Peyer's patch (tissue), 4 donors: ENCODE results near the gene KIAA1671. TPM values are rescaled to one million over a fixed set of nuclear protein-coding genes. Genes with fewer than 3 reads are reported as not detected.
A peak's percentile ranks its signal among the peaks of the same experiment; 100 is the strongest.

Experiments used
- DNase-seq, 3 donors: peaks; one replicate each; pipeline ENCODE4 v3.0.0-alpha.2; 2017 to 2019
- H3K27ac ChIP-seq, 4 donors: fragments of 200-600 bp; sonication (generic); one replicate each; pipeline ENCODE4 v1.5.1; 2016 to 2019
- H3K27me3 ChIP-seq, 2 donors: fragments of 200-600 bp; sonication (generic); one replicate each; pipeline ENCODE4 v1.5.1; 2019
- H3K36me3 ChIP-seq, 3 donors: fragments of 200-600 bp; sonication (generic); one replicate each; pipeline ENCODE4 v1.5.1; 2016 to 2019
- H3K4me1 ChIP-seq, 4 donors: fragments of 200-600 bp; sonication (generic); one replicate each; pipeline ENCODE4 v1.5.1; 2016 to 2019
- H3K4me3 ChIP-seq, 4 donors: fragments of 200-600 bp; sonication (generic); 1 replicate in 3 of 4; 2 replicates in 1 of 4; pipeline ENCODE4 v1.5.1; 2016 to 2019; ENCODE audit warnings: mild to moderate bottlenecking in 1 of 4
- H3K9me3 ChIP-seq, 4 donors: fragments of 200-600 bp; sonication (generic); one replicate each; pipeline ENCODE4 v1.5.1; 2016 to 2019; ENCODE audit warnings: mild to moderate bottlenecking in 1 of 4
- POLR2A ChIP-seq, 2 donors: fragments of 450-650 bp; IDR thresholded peaks; one replicate each; pipeline ENCODE4 v1.5.1; 2017; ENCODE audit warnings: antibody characterized with exemption in 2 of 2, mild to moderate bottlenecking in 2 of 2, moderate library complexity in 2 of 2
- total RNA-seq, 4 donors: library from RNA; depleted of rRNA; stranded (reverse); fragments of >200 nt; gene quantifications; one replicate each; pipeline ENCODE4 v1.1.0, GENCODE V29; 2016
- TF ChIP-seq, protein P1 (sequence below), 6 experiments: fragments of 450-650 bp in 4 of 6; fragments of 200-600 bp in 2 of 6; sonication (generic) in 1 of 6; IDR thresholded peaks; one replicate each; pipeline ENCODE4 v1.5.1; 2017 to 2019; ENCODE audit warnings: antibody characterized with exemption in 6 of 6, mild to moderate bottlenecking in 3 of 6, moderate library complexity in 1 of 6

KIAA1671 gene
- total RNA-seq, 4 donors from 2014 or later: 41.3 to 149 (median 113) TPM

DNA sequence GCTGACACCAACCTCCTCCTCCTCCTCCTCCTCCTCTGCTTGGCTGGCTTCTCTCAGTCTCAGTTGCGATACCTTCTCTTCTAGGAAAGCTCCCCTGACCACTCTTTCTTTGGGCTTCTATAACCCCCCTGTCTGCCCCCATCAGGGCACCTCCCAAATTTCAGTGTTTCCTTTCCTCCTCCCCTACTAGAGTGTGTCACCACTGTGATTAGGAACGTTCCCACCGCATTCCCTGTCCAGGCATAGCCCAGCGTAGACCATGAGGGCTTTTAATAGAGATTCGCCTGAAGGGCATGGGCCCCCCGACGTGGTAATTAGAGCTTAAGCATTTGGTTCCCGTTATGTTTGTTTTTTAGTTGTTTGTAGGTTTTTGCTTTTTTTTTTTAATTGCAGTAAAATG lies 65.5 kb downstream of the KIAA1671 start:
- H3K4me3 ChIP-seq: no peak overlapping the region
- H3K27ac ChIP-seq: no peak overlapping the region
- no peaks in the 10 kb centered on the region for H3K27me3 ChIP-seq
- peaks cover 0 to 20% (median 0%) of the 10 kb centered on the region in 4 donors for H3K4me1 ChIP-seq
- H3K36me3 ChIP-seq: peaks cover 0 to 6% (median 0%) of the 10 kb centered on the region in 3 donors
- DNase-seq: no peak
- TF ChIP-seq, protein P1, sequence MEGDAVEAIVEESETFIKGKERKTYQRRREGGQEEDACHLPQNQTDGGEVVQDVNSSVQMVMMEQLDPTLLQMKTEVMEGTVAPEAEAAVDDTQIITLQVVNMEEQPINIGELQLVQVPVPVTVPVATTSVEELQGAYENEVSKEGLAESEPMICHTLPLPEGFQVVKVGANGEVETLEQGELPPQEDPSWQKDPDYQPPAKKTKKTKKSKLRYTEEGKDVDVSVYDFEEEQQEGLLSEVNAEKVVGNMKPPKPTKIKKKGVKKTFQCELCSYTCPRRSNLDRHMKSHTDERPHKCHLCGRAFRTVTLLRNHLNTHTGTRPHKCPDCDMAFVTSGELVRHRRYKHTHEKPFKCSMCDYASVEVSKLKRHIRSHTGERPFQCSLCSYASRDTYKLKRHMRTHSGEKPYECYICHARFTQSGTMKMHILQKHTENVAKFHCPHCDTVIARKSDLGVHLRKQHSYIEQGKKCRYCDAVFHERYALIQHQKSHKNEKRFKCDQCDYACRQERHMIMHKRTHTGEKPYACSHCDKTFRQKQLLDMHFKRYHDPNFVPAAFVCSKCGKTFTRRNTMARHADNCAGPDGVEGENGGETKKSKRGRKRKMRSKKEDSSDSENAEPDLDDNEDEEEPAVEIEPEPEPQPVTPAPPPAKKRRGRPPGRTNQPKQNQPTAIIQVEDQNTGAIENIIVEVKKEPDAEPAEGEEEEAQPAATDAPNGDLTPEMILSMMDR (IDR thresholded peaks at IDR 0.05): no peak
- no peak for TF ChIP-seq POLR2A (IDR thresholded peaks at IDR 0.05)
- no peaks in the 10 kb centered on the region for H3K9me3 ChIP-seq

DNA sequence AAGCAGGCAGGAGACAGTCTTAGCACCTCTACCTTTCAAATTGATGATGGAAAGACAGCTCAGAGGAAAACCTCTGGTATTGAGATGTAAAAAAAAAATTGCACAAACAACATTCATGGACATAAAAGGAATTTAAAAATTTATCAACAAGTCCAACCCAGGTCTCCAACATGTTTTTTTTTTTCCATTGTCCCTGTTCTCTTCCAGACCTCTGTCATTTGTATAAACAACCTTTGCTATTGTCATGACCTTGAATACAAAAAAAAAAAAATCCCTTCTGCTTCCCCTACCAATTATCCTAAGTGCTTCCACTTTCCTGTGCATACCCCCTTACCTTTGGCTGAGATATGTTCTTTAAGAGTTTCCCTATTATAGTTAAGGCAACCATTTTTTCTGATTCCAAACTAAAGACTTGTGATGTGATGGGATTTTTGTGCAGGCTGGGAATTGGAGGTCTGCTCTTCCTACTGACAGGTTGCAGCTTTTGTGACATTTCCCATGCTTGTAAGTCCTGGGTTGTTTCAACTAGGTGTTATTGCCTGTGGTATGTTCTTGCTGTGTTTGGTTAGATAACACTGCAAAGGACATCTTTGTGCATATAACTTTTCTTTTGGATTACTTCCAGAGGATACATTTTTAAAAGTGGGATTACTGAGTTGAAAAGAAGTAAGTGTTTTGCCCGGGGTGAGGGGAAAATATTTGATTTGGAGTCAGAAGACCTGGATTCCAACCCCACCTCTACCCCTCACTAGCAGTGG lies 67.1 kb downstream of the KIAA1671 start:
- Histone ChIP-seq H3K27me3 (no peaks in the 10 kb centered on the region), H3K36me3 (peaks cover 0 to 6% (median 0%) of the 10 kb centered on the region in 3 donors), H3K27ac (no peak overlapping the region), H3K4me3 (no peak overlapping the region), H3K4me1 (peaks cover 0 to 7% (median 0%) of the 10 kb centered on the region in 4 donors), H3K9me3 (no peaks in the 10 kb centered on the region)
- TF ChIP-seq, protein P1 (IDR thresholded peaks at IDR 0.05): no peak
- TF ChIP-seq POLR2A (IDR thresholded peaks at IDR 0.05): no peak
- no peak for DNase-seq

DNA sequence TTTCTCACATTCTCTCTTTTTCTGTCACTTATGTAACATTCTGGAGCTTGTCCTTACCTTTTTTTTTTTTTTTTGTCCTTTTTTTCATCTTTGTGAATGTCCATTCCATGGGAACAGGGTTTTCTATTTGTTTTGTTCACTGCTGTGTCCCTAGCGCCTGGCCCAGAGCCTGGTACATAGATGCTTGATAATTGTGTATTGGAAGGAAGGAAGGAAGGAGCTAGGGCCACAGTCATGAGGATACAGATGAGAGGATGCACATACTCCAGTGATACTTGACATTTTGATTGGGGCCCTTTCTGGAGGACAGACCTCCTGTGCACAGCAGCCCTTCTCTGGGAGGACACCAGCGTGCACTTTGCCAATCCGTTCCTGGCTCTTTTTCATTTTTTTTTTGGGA lies 68.9 kb downstream of the KIAA1671 start:
- TF ChIP-seq, protein P1 (IDR thresholded peaks at IDR 0.05): no peak
- no peak for TF ChIP-seq POLR2A (IDR thresholded peaks at IDR 0.05)
- Histone ChIP-seq H3K27ac (no peak overlapping the region), H3K36me3 (peaks cover 0 to under 1% (median 0%) of the 10 kb centered on the region in 3 donors)

DNA sequence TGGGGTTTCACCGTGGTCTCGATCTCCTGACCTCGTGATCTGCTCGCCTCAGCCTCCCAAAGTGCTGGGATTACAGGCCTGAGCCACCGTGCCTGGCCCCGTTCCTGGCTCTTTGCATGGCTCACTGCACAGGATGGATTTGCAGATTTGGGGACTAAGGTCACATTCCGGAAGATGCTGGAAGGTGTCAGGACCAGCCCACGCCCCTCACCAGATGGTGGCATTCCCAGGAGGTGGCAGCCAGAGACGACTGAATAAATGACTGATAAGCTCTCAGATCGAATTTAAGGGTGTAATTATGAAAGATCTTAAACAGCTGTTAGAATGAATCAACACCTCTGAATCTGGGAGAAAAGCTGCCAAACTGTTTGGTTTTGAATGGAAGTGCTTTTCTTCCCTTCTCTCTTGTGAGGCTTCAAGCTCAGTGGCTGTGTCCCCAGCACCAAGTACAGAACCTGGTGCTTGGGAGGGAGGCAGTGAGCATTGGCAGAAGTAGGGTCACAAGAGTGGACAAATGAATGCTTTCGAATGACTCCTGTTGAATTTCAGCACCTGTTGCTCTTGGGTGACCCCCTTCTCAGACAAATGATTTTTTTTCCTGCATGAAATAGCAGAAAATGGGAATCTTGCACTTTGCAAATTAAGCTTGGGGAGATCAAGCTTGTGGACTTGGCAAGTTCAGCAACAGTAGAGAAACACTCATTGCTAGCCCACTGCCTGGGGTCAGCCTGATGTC lies 69.6 kb downstream of the KIAA1671 start:
- peaks cover 0 to 11% (median 3%) of the 10 kb centered on the region in 4 donors for H3K4me1 ChIP-seq
- no peak for DNase-seq
- no peaks in the 10 kb centered on the region for H3K27me3 ChIP-seq
- no peak for TF ChIP-seq POLR2A (IDR thresholded peaks at IDR 0.05)
- no peak overlapping the region for H3K4me3 ChIP-seq
- no peaks in the 10 kb centered on the region for H3K36me3 ChIP-seq
- H3K9me3 ChIP-seq: no peaks in the 10 kb centered on the region
- H3K27ac ChIP-seq: no peak overlapping the region

More for the DNA sequence above, 68.9 kb downstream of the KIAA1671 start:
- Histone ChIP-seq H3K4me1 (peaks cover 0 to 4% (median 0%) of the 10 kb centered on the region in 4 donors), H3K9me3 (no peaks in the 10 kb centered on the region), H3K4me3 (no peak overlapping the region), H3K27me3 (no peaks in the 10 kb centered on the region)
- no peak for DNase-seq

DNA sequence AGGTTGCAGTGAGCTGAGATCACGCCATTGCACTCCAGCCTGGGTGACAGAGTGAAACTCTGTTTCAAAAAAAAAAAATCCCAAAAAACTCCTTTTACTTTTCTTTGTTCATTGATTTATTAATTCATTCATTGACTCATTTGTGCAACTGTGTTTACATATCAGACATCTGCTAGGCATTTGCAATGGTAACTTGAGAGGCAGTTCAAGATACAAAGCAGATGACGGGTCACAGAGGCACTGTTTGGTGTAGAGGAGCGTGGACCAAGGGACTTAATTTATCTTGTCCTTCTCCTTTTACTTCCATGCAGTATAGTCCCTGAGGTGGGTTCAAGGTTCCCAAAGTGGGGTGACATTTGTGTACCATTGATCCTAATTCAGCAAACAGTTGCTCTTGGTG lies 71.4 kb downstream of the KIAA1671 start:
- peaks cover 0 to 23% (median 4%) of the 10 kb centered on the region in 4 donors for H3K4me1 ChIP-seq
- DNase-seq: no peak
- H3K36me3 ChIP-seq: peaks cover 0 to under 1% (median 0%) of the 10 kb centered on the region in 3 donors
- no peaks in the 10 kb centered on the region for H3K9me3 ChIP-seq
- no peak for TF ChIP-seq POLR2A (IDR thresholded peaks at IDR 0.05)
- TF ChIP-seq, protein P1 (IDR thresholded peaks at IDR 0.05): no peak
- no peak overlapping the region for H3K4me3 ChIP-seq
- no peak overlapping the region for H3K27ac ChIP-seq
- no peaks in the 10 kb centered on the region for H3K27me3 ChIP-seq

DNA sequence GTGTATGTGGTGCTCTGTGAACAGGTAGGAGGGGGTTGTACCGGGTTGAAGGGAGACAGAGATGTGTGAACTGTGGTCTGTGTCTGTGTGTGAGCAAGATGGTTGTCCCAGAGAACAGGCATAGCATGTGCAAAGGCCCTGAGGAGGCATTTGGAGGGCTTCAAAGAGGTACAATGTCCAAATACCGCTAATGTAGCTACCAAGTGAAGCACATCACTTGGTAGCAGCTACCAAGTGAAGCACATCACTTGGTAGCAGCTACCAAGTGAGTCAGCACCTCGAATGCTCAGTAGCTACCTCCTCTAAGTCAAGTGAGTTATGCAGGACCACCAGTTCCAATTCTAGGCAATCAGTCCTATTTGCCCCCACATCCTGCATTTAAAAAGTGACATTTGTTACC lies 72.4 kb downstream of the KIAA1671 start:
- no peaks in the 10 kb centered on the region for H3K27me3 ChIP-seq
- no peak for TF ChIP-seq POLR2A (IDR thresholded peaks at IDR 0.05)
- TF ChIP-seq, protein P1 (IDR thresholded peaks at IDR 0.05): no peak
- H3K36me3 ChIP-seq: peaks cover 0 to 10% (median 0%) of the 10 kb centered on the region in 3 donors
- no peaks in the 10 kb centered on the region for H3K9me3 ChIP-seq
- DNase-seq: no peak
- peaks cover 0 to 23% (median 4%) of the 10 kb centered on the region in 4 donors for H3K4me1 ChIP-seq
- H3K27ac ChIP-seq: peak overlapping the region in 1 of 4 donors; percentile 92
- H3K4me3 ChIP-seq: no peak overlapping the region
